ENCODE results near the gene CA10. TPM values are rescaled to one million over a fixed set of nuclear protein-coding genes. Genes with fewer than 3 reads are reported as not detected.

The CA10 gene
- total RNA-seq, 4 donors from 2014 or later, result 0.96 to 4.1 (median 1.1) TPM; not detected in 1

- TF ChIP-seq EP300 (IDR thresholded peaks at IDR 0.05; ENCODE audit: low read depth), result no peak
- no peak for TF ChIP-seq POLR2A (IDR thresholded peaks at IDR 0.05)
- TF ChIP-seq POLR2AphosphoS5 (IDR thresholded peaks at IDR 0.05), result no peak
- TF ChIP-seq CTCF (IDR thresholded peaks at IDR 0.05), result no peak
- in situ Hi-C loops (cut with MboI; ENCODE audit: low pct_ligation_motif_present in 1 of 4, low pct_unique_long_range_greater_than_20kb in 1 of 4, low sequenced_read_pairs in 3 of 4) (no loop called here), intact Hi-C loops (cut with DNase I; ENCODE audit: low total_unique reads) (no loop called here)
Observed at GRCh38 chr17:51845776-51846175, 312.7 kb downstream of the CA10 start.

GRCh38 chr17:51842763-51843162 lies 315.8 kb downstream of the CA10 start:
- in situ Hi-C loops (cut with MboI; ENCODE audit: low pct_ligation_motif_present in 1 of 4, low pct_unique_long_range_greater_than_20kb in 1 of 4, low sequenced_read_pairs in 3 of 4), result no loop called here
- no peaks in the 10 kb centered on the region for H3K27me3 ChIP-seq
- intact Hi-C loops (cut with DNase I; ENCODE audit: low total_unique reads), result no loop called here
- no peak for DNase-seq
- H3K27ac ChIP-seq, result no peak overlapping the region
- H3K4me3 ChIP-seq, result no peak overlapping the region
- no peaks in the 10 kb centered on the region for H3K36me3 ChIP-seq
- TF ChIP-seq POLR2A (IDR thresholded peaks at IDR 0.05), result no peak
- no peak for TF ChIP-seq EP300 (IDR thresholded peaks at IDR 0.05; ENCODE audit: low read depth)
- TF ChIP-seq CTCF (IDR thresholded peaks at IDR 0.05), result no peak
- TF ChIP-seq POLR2AphosphoS5 (IDR thresholded peaks at IDR 0.05), result no peak
- no peaks in the 10 kb centered on the region for H3K4me1 ChIP-seq
- no peaks in the 10 kb centered on the region for H3K9me3 ChIP-seq

More at GRCh38 chr17:51845776-51846175, 312.7 kb downstream of the CA10 start:
- DNase-seq, result no peak
- Histone ChIP-seq H3K36me3 (no peaks in the 10 kb centered on the region), H3K4me3 (no peak overlapping the region), H3K9me3 (no peaks in the 10 kb centered on the region), H3K4me1 (no peaks in the 10 kb centered on the region), H3K27me3 (peaks cover 3% of the 10 kb centered on the region), H3K27ac (no peak overlapping the region)
- WGBS, 2 donors (ENCODE audit: low coverage in 1 of 2), result 64 to 69% methylated on average over 2 to 3 of the region's 3 CpGs

- intact Hi-C loops (cut with DNase I; ENCODE audit: low total_unique reads) (no loop called here), in situ Hi-C loops (cut with MboI; ENCODE audit: low pct_ligation_motif_present in 1 of 4, low pct_unique_long_range_greater_than_20kb in 1 of 4, low sequenced_read_pairs in 3 of 4) (no loop called here)
- H3K9me3 ChIP-seq, result no peaks in the 10 kb centered on the region
- H3K27me3 ChIP-seq, result no peaks in the 10 kb centered on the region
- no peaks in the 10 kb centered on the region for H3K4me1 ChIP-seq
- no peak overlapping the region for H3K4me3 ChIP-seq
- WGBS, 2 donors (ENCODE audit: low coverage in 1 of 2), result 53 to 64% methylated on average over 1 of the region's 1 CpG
- TF ChIP-seq EP300 (IDR thresholded peaks at IDR 0.05; ENCODE audit: low read depth) (no peak), POLR2AphosphoS5 (IDR thresholded peaks at IDR 0.05) (no peak), POLR2A (IDR thresholded peaks at IDR 0.05) (no peak), CTCF (IDR thresholded peaks at IDR 0.05) (no peak)
- H3K27ac ChIP-seq, result no peak overlapping the region
- no peaks in the 10 kb centered on the region for H3K36me3 ChIP-seq
- DNase-seq, result no peak
Observed at GRCh38 chr17:51841669-51842068, 316.8 kb downstream of the CA10 start.

DNA sequence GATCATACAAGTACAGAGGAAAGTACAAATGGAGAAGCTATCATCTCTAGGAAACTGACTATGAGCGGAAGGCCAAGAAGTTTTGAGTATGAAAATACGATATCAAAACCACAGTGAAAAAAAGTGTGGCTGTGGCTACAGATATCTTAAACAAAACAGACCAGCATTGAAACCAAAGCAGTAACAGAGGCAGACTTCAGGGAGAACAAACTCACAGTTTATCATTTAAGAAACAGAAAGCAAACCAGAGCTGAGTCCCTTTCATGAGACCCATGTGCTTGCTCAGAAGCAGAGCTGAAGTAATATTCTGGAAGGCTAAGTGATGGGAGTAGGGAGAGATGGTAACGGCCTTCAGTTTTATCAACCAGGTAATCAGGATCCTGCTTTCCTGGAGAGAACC lies 317.8 kb downstream of the CA10 start:
- Histone ChIP-seq H3K9me3 (no peaks in the 10 kb centered on the region), H3K27ac (no peak overlapping the region), H3K36me3 (no peaks in the 10 kb centered on the region), H3K4me1 (no peaks in the 10 kb centered on the region), H3K27me3 (no peaks in the 10 kb centered on the region), H3K4me3 (no peak overlapping the region)
- intact Hi-C loops (cut with DNase I; ENCODE audit: low total_unique reads) (no loop called here), in situ Hi-C loops (cut with MboI; ENCODE audit: low pct_ligation_motif_present in 1 of 4, low pct_unique_long_range_greater_than_20kb in 1 of 4, low sequenced_read_pairs in 3 of 4) (no loop called here)
- no peak for DNase-seq
- TF ChIP-seq EP300 (IDR thresholded peaks at IDR 0.05; ENCODE audit: low read depth), result no peak
- no peak for TF ChIP-seq POLR2AphosphoS5 (IDR thresholded peaks at IDR 0.05)
- TF ChIP-seq POLR2A (IDR thresholded peaks at IDR 0.05), result no peak
- TF ChIP-seq CTCF (IDR thresholded peaks at IDR 0.05), result no peak
- WGBS, 2 donors (ENCODE audit: low coverage in 1 of 2), result 77 to 81% methylated on average over 1 to 3 of the region's 3 CpGs

All from transverse colon (tissue), 4 donors.